IMR-90 (cell line): ENCODE results near the gene PTPRO. TPM values are rescaled to one million over a fixed set of nuclear protein-coding genes. Genes with fewer than 3 reads are reported as not detected.

Experiments used
- ATAC-seq: fragments of 200-7000 bp; cut with Tn5 transposase; 2 replicates; pipeline ENCODE4 v1.9.1; 2020; ENCODE audit warnings: low read depth, mild to moderate bottlenecking, moderate library complexity
- BruUV-seq: library from RNA; stranded (reverse); fragments of 400-500 nt; replicated peaks from 2 replicates; lab custom pipeline; 2021; lab: Mats Ljungman, UMichigan
- CTCF ChIA-PET: fragments of 300-600 bp; formaldehyde crosslinking; extraction: SDS; loops from one replicate; lab custom pipeline; 2021; ENCODE audit warnings: antibody characterized with exemption; lab: Yijun Ruan, JAX
- POLR2A ChIA-PET: fragments of 300-600 bp; sonication (Branson Sonifier 250); formaldehyde crosslinking; loops from one replicate; lab custom pipeline; 2022; ENCODE audit warnings: antibody characterized with exemption; ENCODE audit not compliant: unreplicated experiment; lab: Charles Lee
- DNase-seq: peaks from one replicate; pipeline ENCODE4 v3.0.0; 2013
- H2AFZ ChIP-seq: replicated peaks from 2 replicates; pipeline ENCODE3; 2013; ENCODE audit warnings: low read length, mild to moderate bottlenecking; ENCODE audit not compliant: poor library complexity
- H2AK5ac ChIP-seq: 2 replicates; pipeline ENCODE4 v1.6.1; 2013; ENCODE audit warnings: low read depth, low read length, inconsistent platforms
- H2AK9ac ChIP-seq: replicated peaks from 2 replicates; pipeline ENCODE3; 2013; ENCODE audit warnings: mild to moderate bottlenecking, low read depth, low read length, moderate library complexity; ENCODE audit not compliant: poor library complexity
- H2BK120ac ChIP-seq: 2 replicates; pipeline ENCODE4 v1.6.1; 2013; ENCODE audit warnings: low read depth, low read length, inconsistent platforms
- H2BK15ac ChIP-seq: 3 replicates; pipeline ENCODE4 v1.6.1; 2013; ENCODE audit warnings: low read depth, low read length, inconsistent platforms
- H2BK20ac ChIP-seq: 2 replicates; pipeline ENCODE4 v1.6.1; 2013; ENCODE audit warnings: low read depth, mild to moderate bottlenecking, inconsistent platforms, low read length, moderate library complexity
- H2BK5ac ChIP-seq: 2 replicates; pipeline ENCODE4 v1.6.1; 2013; ENCODE audit warnings: mild to moderate bottlenecking, low read depth, low read length, inconsistent platforms; ENCODE audit not compliant: poor library complexity, severe bottlenecking
- H3K14ac ChIP-seq: replicated peaks from 2 replicates; pipeline ENCODE4 v1.6.1; 2013; ENCODE audit warnings: low read depth, low read length, inconsistent platforms
- H3K18ac ChIP-seq: 2 replicates; pipeline ENCODE4 v1.6.1; 2013; ENCODE audit warnings: low read depth, low read length, control low read depth
- H3K23ac ChIP-seq: 2 replicates; pipeline ENCODE4 v1.6.1; 2013; ENCODE audit warnings: low read depth, low read length, inconsistent platforms
- H3K27ac ChIP-seq: 2 replicates; pipeline ENCODE4 v1.5.1; 2013; ENCODE audit warnings: mild to moderate bottlenecking, control low read depth, low read length; ENCODE audit not compliant: insufficient read depth
- H3K27me3 ChIP-seq: 2 replicates; pipeline ENCODE4 v1.6.1; 2013; ENCODE audit warnings: low read length; ENCODE audit not compliant: control insufficient read depth, insufficient read depth
- H3K36me3 ChIP-seq: 2 replicates; pipeline ENCODE4 v1.6.1; 2013; ENCODE audit warnings: low read length, mixed read lengths; ENCODE audit not compliant: control insufficient read depth, insufficient read depth
- H3K4ac ChIP-seq: 2 replicates; pipeline ENCODE4 v1.6.1; 2013; ENCODE audit warnings: low read depth, low read length, inconsistent platforms
- H3K4me1 ChIP-seq: 2 replicates; pipeline ENCODE4 v1.6.1; 2013; ENCODE audit warnings: low read length, mixed read lengths; ENCODE audit not compliant: control insufficient read depth, insufficient read depth
- H3K4me2 ChIP-seq: 2 replicates; pipeline ENCODE4 v1.6.1; 2013; ENCODE audit warnings: low read depth, mild to moderate bottlenecking, control low read depth, low read length, moderate library complexity
- H3K4me3 ChIP-seq: 2 replicates; pipeline ENCODE4 v1.5.1; 2013; ENCODE audit warnings: low read depth, mild to moderate bottlenecking, control low read depth, low read length, moderate library complexity; ENCODE audit not compliant: insufficient read depth
- H3K56ac ChIP-seq: 2 replicates; pipeline ENCODE4 v1.6.1; 2013; ENCODE audit warnings: low read length, inconsistent platforms; ENCODE audit not compliant: insufficient read depth; ENCODE audit errors: extremely low read depth
- H3K79me1 ChIP-seq, 2 experiments: 2 replicates each; pipeline ENCODE4 v1.6.1; 2013; ENCODE audit warnings: low read length in 2 of 2, inconsistent platforms in 1 of 2, low read depth in 1 of 2
- H3K9ac ChIP-seq: 2 replicates; pipeline ENCODE4 v1.6.1; 2013; ENCODE audit warnings: low read depth, low read length, control low read depth
- H3K9me1 ChIP-seq: 2 replicates; pipeline ENCODE4 v1.6.1; 2013; ENCODE audit warnings: low read length, inconsistent platforms; ENCODE audit not compliant: insufficient read depth
- H3K9me3 ChIP-seq: 2 replicates; pipeline ENCODE4 v1.6.1; 2013; ENCODE audit warnings: low read length; ENCODE audit not compliant: control insufficient read depth, insufficient read depth
- H4K20me1 ChIP-seq: 2 replicates; pipeline ENCODE4 v1.6.1; 2013; ENCODE audit warnings: low read length, inconsistent platforms; ENCODE audit not compliant: insufficient read depth
- H4K5ac ChIP-seq: 2 replicates; pipeline ENCODE4 v1.6.1; 2013; ENCODE audit warnings: mild to moderate bottlenecking, low read depth, low read length, control low read depth
- H4K8ac ChIP-seq, 2 experiments: 2 replicates each; pipeline ENCODE4 v1.6.1; 2013; ENCODE audit warnings: low read depth in 2 of 2, low read length in 2 of 2, control low read depth in 1 of 2, inconsistent platforms in 1 of 2
- H4K91ac ChIP-seq: 2 replicates; pipeline ENCODE4 v1.6.1; 2013; ENCODE audit warnings: low read depth, low read length, inconsistent platforms; ENCODE audit not compliant: insufficient read depth
- CHD1 ChIP-seq: IDR thresholded peaks from 2 replicates; pipeline ENCODE4 v1.6.1; 2012; ENCODE audit warnings: low read depth, low read length, improper control_type of control experiment
- FOS ChIP-seq: fragments of 150-350 bp; IDR thresholded peaks from 2 replicates; pipeline ENCODE4 v1.6.1; 2016; ENCODE audit warnings: low read depth, low read length
- MAFK ChIP-seq: IDR thresholded peaks from 2 replicates; pipeline ENCODE4 v1.6.1; 2012; ENCODE audit warnings: low read depth, low read length, improper control_type of control experiment
- MAZ ChIP-seq: IDR thresholded peaks from 2 replicates; pipeline ENCODE4 v1.6.1; 2012; ENCODE audit warnings: low read depth, mild to moderate bottlenecking, low read length, improper control_type of control experiment, moderate library complexity, borderline replicate concordance
- POLR2A ChIP-seq: IDR thresholded peaks from 2 replicates; pipeline ENCODE4 v1.6.1; 2012; ENCODE audit warnings: mild to moderate bottlenecking, low read depth, low read length
- SMC3 ChIP-seq: fragments of 150-350 bp; IDR thresholded peaks from 2 replicates; pipeline ENCODE4 v1.6.1; 2016; ENCODE audit warnings: low read depth, mild to moderate bottlenecking, antibody characterized with exemption, low read length, moderate library complexity
- USF2 ChIP-seq: fragments of 150-350 bp; IDR thresholded peaks from 2 replicates; pipeline ENCODE4 v1.6.1; 2017; ENCODE audit warnings: mild to moderate bottlenecking, antibody characterized with exemption, low read length, low read depth
- dilution Hi-C: fragments of 300-500 bp; cut with HindIII; formaldehyde crosslinking; loops from one replicate; pipeline ENCODE4 v1.14.3; 2018; ENCODE audit warnings: low sequenced_read_pairs; ENCODE audit not compliant: unreplicated experiment
- in situ Hi-C: fragments of 300-500 bp; cut with MboI; formaldehyde crosslinking; loops from 3 replicates; pipeline ENCODE4 v1.14.3; 2019; ENCODE audit warnings: low sequenced_read_pairs, inconsistent platforms, mixed read lengths
- intact Hi-C: fragments of 100-400 bp; cut with micrococcal nuclease; formaldehyde crosslinking; loops from 2 replicates; pipeline ENCODE4 v1.10.0; 2022
- polyA plus RNA-seq, 3 experiments: library from polyadenylated mRNA; depleted of rRNA; stranded (reverse); fragments of >200 nt; gene quantifications; 2 replicates each; pipeline ENCODE4 v1.2.3, GENCODE V29; 2012; ENCODE audit warnings: low replicate concordance in 1 of 3
- total RNA-seq: library from RNA; depleted of rRNA; stranded (reverse); fragments of >200 nt; gene quantifications from 2 replicates; pipeline ENCODE4 v1.2.3, GENCODE V29; 2012

PTPRO gene
- total and polyA plus RNA-seq, 2 of the 4 experiments (the other 2 are of a cell fraction): 0.03 to 0.18 TPM

DNA sequence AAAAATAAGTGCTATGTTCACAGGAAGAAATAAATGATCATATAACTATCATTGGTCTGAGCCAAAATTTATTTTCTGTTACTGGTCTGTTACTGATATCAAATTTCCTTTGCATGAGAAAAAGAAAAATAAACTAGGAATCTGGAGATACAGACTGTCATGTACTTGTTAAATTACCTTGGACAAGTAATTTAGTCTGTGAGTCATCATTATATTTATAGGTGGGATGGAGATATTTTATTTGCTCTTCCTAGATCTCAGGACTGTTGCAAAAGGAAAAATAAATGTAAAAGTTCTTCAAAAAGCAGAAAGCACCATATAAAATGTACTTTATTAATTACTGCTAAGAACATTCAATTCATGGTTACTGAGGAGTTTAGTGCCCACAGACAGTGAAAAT lies 174.4 kb downstream of the PTPRO start:
- Histone ChIP-seq H4K91ac (no peak overlapping the region), H3K14ac (no peak overlapping the region), H2AK5ac (no peak overlapping the region), H3K79me1 (no peaks in the 10 kb centered on the region), H3K9me3 (no peaks in the 10 kb centered on the region), H3K27ac (no peak overlapping the region), H3K4ac (no peak overlapping the region), H3K4me1 (no peaks in the 10 kb centered on the region), H3K9ac (no peak overlapping the region), H3K27me3 (peaks cover 2% of the 10 kb centered on the region; the same call in 1 of the 2 replicates), H4K20me1 (no peaks in the 10 kb centered on the region), H3K18ac (no peak overlapping the region), H3K56ac (no peak overlapping the region), H3K9me1 (no peaks in the 10 kb centered on the region), H2AFZ (no peak overlapping the region), H3K23ac (no peak overlapping the region), H3K4me2 (no peak overlapping the region), H3K4me3 (no peak overlapping the region), H2BK5ac (no peak overlapping the region), H2BK120ac (no peak overlapping the region), H4K5ac (no peak overlapping the region), H2BK20ac (no peak overlapping the region), H4K8ac (no peak overlapping the region), H2AK9ac (no peak overlapping the region), H2BK15ac (no peak overlapping the region), H3K36me3 (no peaks in the 10 kb centered on the region)
- dilution Hi-C loops: no loop called here
- ChIA-PET CTCF (no interaction called here), POLR2A (no interaction called here)
- BruUV-seq: no TSS peak
- in situ Hi-C loops: no loop called here
- intact Hi-C loops: no loop called here
- TF ChIP-seq USF2: no peak
- no peak for TF ChIP-seq FOS
- TF ChIP-seq CHD1: no peak
- no peak for TF ChIP-seq MAFK
- no peak for TF ChIP-seq MAZ
- no peak for TF ChIP-seq SMC3
- TF ChIP-seq POLR2A: no peak
- ATAC-seq (no peak), DNase-seq (no peak)
